Ishikawa (cell line): ENCODE data around the gene HK2.

Experiments used
- CEBPB ChIP-seq: IDR thresholded peaks from 2 replicates; pipeline ENCODE4 v1.6.1; 2012
- CREB1 ChIP-seq: IDR thresholded peaks from 2 replicates; pipeline ENCODE4 v1.6.1; 2012; ENCODE audit warnings: low read depth
- EGR1 ChIP-seq: IDR thresholded peaks from 2 replicates; pipeline ENCODE4 v1.6.1; 2012
- EP300 ChIP-seq: IDR thresholded peaks from 2 replicates; pipeline ENCODE4 v1.6.1; 2012; ENCODE audit warnings: borderline replicate concordance
- FOXM1 ChIP-seq: IDR thresholded peaks from 2 replicates; pipeline ENCODE4 v1.6.1; 2012; ENCODE audit warnings: low read depth, borderline replicate concordance
- MAX ChIP-seq: IDR thresholded peaks from 2 replicates; pipeline ENCODE4 v1.6.1; 2012
- NFIC ChIP-seq: IDR thresholded peaks from 2 replicates; pipeline ENCODE4 v1.6.1; 2012
- RAD21 ChIP-seq: IDR thresholded peaks from 2 replicates; pipeline ENCODE4 v1.6.1; 2012; ENCODE audit warnings: low read depth
- TAF1 ChIP-seq: IDR thresholded peaks from 2 replicates; pipeline ENCODE4 v1.6.1; 2012; ENCODE audit warnings: low read depth, mild to moderate bottlenecking
- TCF12 ChIP-seq: IDR thresholded peaks from 2 replicates; pipeline ENCODE4 v1.6.1; 2012; ENCODE audit warnings: low read depth
- TEAD4 ChIP-seq: IDR thresholded peaks from 2 replicates; pipeline ENCODE4 v1.6.1; 2012
- YY1 ChIP-seq: IDR thresholded peaks from 2 replicates; pipeline ENCODE4 v1.6.1; 2012; ENCODE audit warnings: low read depth
- ZBTB7A ChIP-seq: IDR thresholded peaks from 2 replicates; pipeline ENCODE4 v1.6.1; 2012; ENCODE audit warnings: low read depth
- TF ChIP-seq, protein P1 (sequence below): IDR thresholded peaks from 2 replicates; pipeline ENCODE4 v1.6.1; 2012; ENCODE audit warnings: low read depth, mild to moderate bottlenecking
- TF ChIP-seq, protein P2 (sequence below): IDR thresholded peaks from 2 replicates; pipeline ENCODE4 v1.6.1; 2012

HK2 gene

GRCh38 chr2:74806920-74807319, 27.0 kb upstream of the HK2 start:
- TF ChIP-seq, protein P1, sequence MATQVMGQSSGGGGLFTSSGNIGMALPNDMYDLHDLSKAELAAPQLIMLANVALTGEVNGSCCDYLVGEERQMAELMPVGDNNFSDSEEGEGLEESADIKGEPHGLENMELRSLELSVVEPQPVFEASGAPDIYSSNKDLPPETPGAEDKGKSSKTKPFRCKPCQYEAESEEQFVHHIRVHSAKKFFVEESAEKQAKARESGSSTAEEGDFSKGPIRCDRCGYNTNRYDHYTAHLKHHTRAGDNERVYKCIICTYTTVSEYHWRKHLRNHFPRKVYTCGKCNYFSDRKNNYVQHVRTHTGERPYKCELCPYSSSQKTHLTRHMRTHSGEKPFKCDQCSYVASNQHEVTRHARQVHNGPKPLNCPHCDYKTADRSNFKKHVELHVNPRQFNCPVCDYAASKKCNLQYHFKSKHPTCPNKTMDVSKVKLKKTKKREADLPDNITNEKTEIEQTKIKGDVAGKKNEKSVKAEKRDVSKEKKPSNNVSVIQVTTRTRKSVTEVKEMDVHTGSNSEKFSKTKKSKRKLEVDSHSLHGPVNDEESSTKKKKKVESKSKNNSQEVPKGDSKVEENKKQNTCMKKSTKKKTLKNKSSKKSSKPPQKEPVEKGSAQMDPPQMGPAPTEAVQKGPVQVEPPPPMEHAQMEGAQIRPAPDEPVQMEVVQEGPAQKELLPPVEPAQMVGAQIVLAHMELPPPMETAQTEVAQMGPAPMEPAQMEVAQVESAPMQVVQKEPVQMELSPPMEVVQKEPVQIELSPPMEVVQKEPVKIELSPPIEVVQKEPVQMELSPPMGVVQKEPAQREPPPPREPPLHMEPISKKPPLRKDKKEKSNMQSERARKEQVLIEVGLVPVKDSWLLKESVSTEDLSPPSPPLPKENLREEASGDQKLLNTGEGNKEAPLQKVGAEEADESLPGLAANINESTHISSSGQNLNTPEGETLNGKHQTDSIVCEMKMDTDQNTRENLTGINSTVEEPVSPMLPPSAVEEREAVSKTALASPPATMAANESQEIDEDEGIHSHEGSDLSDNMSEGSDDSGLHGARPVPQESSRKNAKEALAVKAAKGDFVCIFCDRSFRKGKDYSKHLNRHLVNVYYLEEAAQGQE: no peak
- TF ChIP-seq RAD21 (no peak), ZBTB7A (no peak), CEBPB (no peak), TEAD4 (no peak), FOXM1 (no peak), TAF1 (no peak), YY1 (no peak), EP300 (no peak), NFIC (no peak), CREB1 (no peak), EGR1 (no peak), MAX (no peak), TCF12 (no peak)
- TF ChIP-seq, protein P2, sequence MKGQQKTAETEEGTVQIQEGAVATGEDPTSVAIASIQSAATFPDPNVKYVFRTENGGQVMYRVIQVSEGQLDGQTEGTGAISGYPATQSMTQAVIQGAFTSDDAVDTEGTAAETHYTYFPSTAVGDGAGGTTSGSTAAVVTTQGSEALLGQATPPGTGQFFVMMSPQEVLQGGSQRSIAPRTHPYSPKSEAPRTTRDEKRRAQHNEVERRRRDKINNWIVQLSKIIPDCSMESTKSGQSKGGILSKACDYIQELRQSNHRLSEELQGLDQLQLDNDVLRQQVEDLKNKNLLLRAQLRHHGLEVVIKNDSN: no peak

DNA sequence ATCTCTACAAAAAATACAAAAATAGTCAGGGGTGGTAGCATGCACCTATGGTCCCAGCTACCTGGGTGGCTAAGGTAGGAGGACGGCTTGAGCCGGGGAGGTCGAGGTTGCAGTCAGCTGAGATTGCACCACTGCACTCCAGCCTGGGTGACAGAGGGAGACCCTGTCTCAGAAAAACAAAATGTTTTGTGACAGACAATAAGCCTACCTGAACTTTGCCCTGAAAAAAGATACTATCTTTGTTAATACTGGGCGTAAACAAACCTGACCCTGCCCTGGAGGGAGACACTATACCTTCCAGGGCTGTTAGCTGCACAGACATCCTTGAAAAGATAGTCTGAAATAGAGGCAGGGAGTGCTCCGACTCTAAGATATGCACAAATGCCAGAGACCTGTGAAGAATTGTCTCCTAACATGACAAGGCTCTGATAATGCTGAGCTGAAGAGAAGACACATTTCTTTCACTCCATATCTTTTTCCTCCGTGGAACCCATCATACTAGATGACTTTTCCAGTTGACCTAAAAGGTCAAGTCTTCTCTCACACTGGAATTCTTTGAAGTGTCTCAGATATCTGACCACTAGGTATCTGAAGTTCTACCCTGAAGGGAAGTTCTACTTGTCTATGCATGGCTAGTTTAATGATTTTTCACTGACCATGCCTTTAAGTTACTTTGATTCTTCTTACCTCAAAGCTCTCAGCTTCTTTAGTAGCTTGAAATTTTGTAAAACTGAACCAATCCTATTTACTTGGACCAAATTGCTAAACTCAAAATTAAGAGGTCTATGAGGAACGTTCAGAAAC, 20.9 kb upstream of the HK2 start:
- no peak for TF ChIP-seq RAD21
- no peak for TF ChIP-seq CREB1
- TF ChIP-seq TCF12: no peak
- TF ChIP-seq FOXM1: no peak
- TF ChIP-seq ZBTB7A: no peak

- TF ChIP-seq, protein P1: no peak
- no peak for TF ChIP-seq EGR1
- no peak for TF ChIP-seq FOXM1
- TF ChIP-seq NFIC: no peak
- TF ChIP-seq MAX: no peak
- TF ChIP-seq TAF1: no peak
- TF ChIP-seq YY1: no peak
- no peak for TF ChIP-seq ZBTB7A
- no peak for TF ChIP-seq CREB1
- no peak for TF ChIP-seq RAD21
- TF ChIP-seq, protein P2: no peak
- TF ChIP-seq TCF12: no peak
- TF ChIP-seq EP300: no peak
Observed at GRCh38 chr2:74814102-74814501, 19.8 kb upstream of the HK2 start.

DNA sequence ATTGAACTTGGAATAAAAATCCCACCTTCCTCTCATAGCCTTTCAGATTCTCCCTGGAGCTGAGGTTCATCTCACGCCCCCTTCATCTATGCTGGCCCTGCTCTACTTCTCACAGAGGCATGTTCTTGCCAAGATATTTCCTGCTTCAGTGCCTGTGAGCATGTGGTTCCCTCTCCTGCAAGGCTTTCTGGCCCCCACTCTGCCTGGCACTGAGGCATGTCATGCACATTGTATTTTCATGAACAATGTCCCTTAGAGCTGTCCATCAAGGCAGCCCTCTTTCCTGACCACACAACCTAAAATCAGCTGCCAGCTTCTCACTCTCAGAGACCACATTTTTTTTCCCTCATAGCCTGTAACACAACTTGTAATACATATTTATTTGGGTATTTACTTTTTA, 18.0 kb upstream of the HK2 start:
- TF ChIP-seq MAX: 0 out of 2 replicates have a peak, but pooled peaks have one; percentile 18
- no peak for TF ChIP-seq ZBTB7A

- TF ChIP-seq ZBTB7A: no peak
- no peak for TF ChIP-seq RAD21
- TF ChIP-seq EP300: no peak
- TF ChIP-seq, protein P1: no peak
- no peak for TF ChIP-seq TCF12
- no peak for TF ChIP-seq TEAD4
Observed at GRCh38 chr2:74816540-74817303, 17.2 kb upstream of the HK2 start.
